HepG2 (cell line): ENCODE measurements around the gene SCUBE1. TPM values are rescaled to one million over a fixed set of nuclear protein-coding genes. Genes with fewer than 3 reads are reported as not detected.
A peak's percentile ranks its signal among the peaks of the same experiment; 100 is the strongest.

ENCODE experiments used
- ATAC-seq: fragments of 200-7000 bp; cut with Tn5 transposase; 3 replicates; pipeline ENCODE4 v1.9.1; 2020; ENCODE audit warnings: mild to moderate bottlenecking, moderate library complexity
- BruUV-seq: library from RNA; stranded (reverse); fragments of 400-500 nt; replicated peaks from 2 replicates; lab custom pipeline; 2021; lab: Mats Ljungman, UMichigan
- CTCF ChIA-PET: fragments of 300-600 bp; formaldehyde crosslinking; extraction: SDS; loops from one replicate; lab custom pipeline; 2021; ENCODE audit warnings: low total read pairs, inconsistent platforms, low intra/inter-chr PET ratio; lab: Yijun Ruan, JAX
- POLR2A ChIA-PET: fragments of 350-600 bp; sonication (Branson Sonifier 250); formaldehyde crosslinking; loops from one replicate; lab custom pipeline; 2020; ENCODE audit warnings: antibody characterized with exemption, inconsistent platforms; lab: Yijun Ruan, JAX
- DNase-seq: peaks from one replicate; pipeline ENCODE4 v3.0.0-alpha.2; 2015; ENCODE audit warnings: low spot score
- FAIRE-seq: peaks from 3 replicates; lab custom pipeline; 2011; peaks lifted over from hg19 to GRCh38; lab: Jason Lieb, UNC
- H2AFZ ChIP-seq: one replicate; pipeline ENCODE4 v1.6.1; 2011; ENCODE audit warnings: low read length, inconsistent platforms
- H3K27ac ChIP-seq: fragments of 300-600 bp; 3 replicates; pipeline ENCODE4 v1.8.0; 2011; ENCODE audit warnings: mixed run types, mild to moderate bottlenecking, mixed read lengths, low read length, inconsistent platforms; ENCODE audit not compliant: insufficient read depth; ENCODE audit errors: extremely low read length
- H3K27me3 ChIP-seq, 2 experiments: fragments of 200-600 bp in 1 of 2; 2 replicates in 1 of 2; 3 replicates in 1 of 2; pipeline versions ENCODE4 v1.6.0 to v1.8.0; 2011; ENCODE audit warnings: low read length in 2 of 2, mild to moderate bottlenecking in 2 of 2, moderate library complexity in 2 of 2, inconsistent platforms in 1 of 2; ENCODE audit not compliant: insufficient read depth in 2 of 2, control insufficient read depth in 1 of 2
- H3K36me3 ChIP-seq, 2 experiments: fragments of 200-600 bp in 1 of 2; replicated peaks in 1 of 2; 2 replicates in 1 of 2; 3 replicates in 1 of 2; pipeline versions ENCODE4 v1.5.1 to v1.8.0; 2011; ENCODE audit warnings: low read length in 2 of 2, inconsistent platforms in 1 of 2; ENCODE audit not compliant: insufficient read depth in 2 of 2, control insufficient read depth in 1 of 2
- H3K4me1 ChIP-seq: 2 replicates; pipeline ENCODE4 v1.5.1; 2012; ENCODE audit warnings: low read length, inconsistent platforms; ENCODE audit not compliant: insufficient read depth
- H3K4me2 ChIP-seq: 2 replicates; pipeline ENCODE4 v1.6.0; 2011; ENCODE audit warnings: low read depth, low read length, inconsistent platforms
- H3K4me3 ChIP-seq, 3 experiments: fragments of 200-600 bp in 1 of 3; sonication (generic), shearing (Covaris generic) in 1 of 3; replicated peaks in 1 of 3; 2 replicates each; pipeline ENCODE4 v1.5.1; 2011 to 2016; ENCODE audit warnings: low read length in 3 of 3, inconsistent platforms in 2 of 3, low read depth in 2 of 3, mild to moderate bottlenecking in 2 of 3, control low read depth in 1 of 3, mixed read lengths in 1 of 3; ENCODE audit not compliant: insufficient read depth in 1 of 3
- H3K79me2 ChIP-seq: one replicate; pipeline ENCODE4 v1.6.1; 2011; ENCODE audit warnings: low read length, inconsistent platforms; ENCODE audit not compliant: insufficient read depth
- H3K9ac ChIP-seq: 2 replicates; pipeline ENCODE4 v1.6.0; 2011; ENCODE audit warnings: mild to moderate bottlenecking, low read depth, low read length, inconsistent platforms; ENCODE audit not compliant: insufficient read depth
- H3K9me3 ChIP-seq: 2 replicates; pipeline ENCODE4 v1.5.1; 2012; ENCODE audit warnings: mild to moderate bottlenecking, low read length
- H4K20me1 ChIP-seq: 2 replicates; pipeline ENCODE4 v1.6.0; 2011; ENCODE audit warnings: inconsistent platforms, mild to moderate bottlenecking, low read length, moderate library complexity; ENCODE audit not compliant: insufficient read depth
- GABPB1 ChIP-seq: IDR thresholded peaks from 2 replicates; pipeline ENCODE4 v1.6.1; 2016; ENCODE audit warnings: mild to moderate bottlenecking, missing genetic modification reagents, moderate library complexity, missing compliant biosample characterization
- NFE2L1 ChIP-seq: sonication (generic); formaldehyde crosslinking; IDR thresholded peaks from 2 replicates; pipeline ENCODE4 v1.4.0; 2020; ENCODE audit warnings: missing genetic modification reagents, mild to moderate bottlenecking, borderline replicate concordance
- NKX3-1 ChIP-seq: sonication (generic); formaldehyde crosslinking; IDR thresholded peaks from 2 replicates; pipeline ENCODE4 v1.5.0; 2020; ENCODE audit warnings: missing genetic modification reagents
- NPAS2 ChIP-seq: sonication (generic); formaldehyde crosslinking; IDR thresholded peaks from 2 replicates; pipeline ENCODE4 v1.8.0; 2022; ENCODE audit warnings: mild to moderate bottlenecking, missing genetic modification reagents, borderline replicate concordance
- ZFX ChIP-seq: sonication (generic); formaldehyde crosslinking; IDR thresholded peaks from 2 replicates; pipeline ENCODE4 v1.4.0; 2020; ENCODE audit warnings: mild to moderate bottlenecking, low read depth, missing genetic modification reagents, moderate library complexity
- ZNF496 ChIP-seq: sonication (generic); formaldehyde crosslinking; IDR thresholded peaks from 2 replicates; pipeline ENCODE4 v1.8.1; 2023; ENCODE audit warnings: mild to moderate bottlenecking, moderate library complexity, missing genetic modification reagents; ENCODE audit not compliant: insufficient replicate concordance
- ZNF614 ChIP-seq: IDR thresholded peaks from 2 replicates; pipeline ENCODE4 v1.6.1; 2018; ENCODE audit warnings: missing biosample characterization, missing genetic modification reagents, inconsistent platforms, borderline replicate concordance
- ZNF768 ChIP-seq: sonication (generic); formaldehyde crosslinking; IDR thresholded peaks from 2 replicates; pipeline ENCODE4 v1.4.0; 2020; ENCODE audit warnings: missing genetic modification reagents
- WGBS: methylation state at CpG from one replicate; pipeline ENCODE4 v1.1.6; 2017; ENCODE audit warnings: low lambda C conversion rate; 5-methylcytosine and 5-hydroxymethylcytosine counted together
- in situ Hi-C: cut with HindIII; loops from 2 replicates; pipeline ENCODE4 v1.10.0; 2017; ENCODE audit warnings: low pct_unique_long_range_greater_than_20kb; ENCODE audit not compliant: extremely low pct_ligation_motif_present
- intact Hi-C: fragments of 100-400 bp; cut with micrococcal nuclease; formaldehyde crosslinking; loops from one replicate; pipeline ENCODE4 v1.10.0; 2022; ENCODE audit not compliant: unreplicated experiment
- polyA plus RNA-seq, 8 experiments: library from polyadenylated mRNA; depleted of rRNA in 3 of 8; stranded (reverse) in 7 of 8; unstranded in 1 of 8; fragments of >200 nt; fragmentation: Illumina TruSeq in 4 of 8; extraction: Trizol in 4 of 8; gene quantifications; 2 replicates each; pipeline versions ENCODE4 v1.2.1 to v1.2.3, GENCODE V29; 2011 to 2016; ENCODE audit warnings: low read depth in 4 of 8, missing spikeins in 1 of 8, mixed read lengths in 1 of 8; ENCODE audit not compliant: insufficient read depth in 1 of 8
- total RNA-seq, 5 experiments: library from RNA; depleted of rRNA; stranded (reverse); fragments of >200 nt; fragmentation: Illumina TruSeq; extraction: Trizol; gene quantifications; 2 replicates each; pipeline ENCODE4 v1.2.3, GENCODE V29; 2016; ENCODE audit warnings: low read depth in 1 of 5
- TF ChIP-seq, protein P1 (sequence below): IDR thresholded peaks from 2 replicates; pipeline ENCODE4 v1.6.1; 2016; ENCODE audit warnings: low read depth, control low read depth
- TF ChIP-seq, protein P2 (sequence below): sonication (generic); formaldehyde crosslinking; IDR thresholded peaks from 2 replicates; pipeline ENCODE4 v1.5.1; 2020; ENCODE audit warnings: mild to moderate bottlenecking, missing genetic modification reagents, moderate library complexity

Gene SCUBE1
- total and polyA plus RNA-seq, 2 of the 13 experiments (the other 11 are each of a cell fraction or from before 2014, with no cell fraction given) = under 0.01 to 0.05 TPM

DNA sequence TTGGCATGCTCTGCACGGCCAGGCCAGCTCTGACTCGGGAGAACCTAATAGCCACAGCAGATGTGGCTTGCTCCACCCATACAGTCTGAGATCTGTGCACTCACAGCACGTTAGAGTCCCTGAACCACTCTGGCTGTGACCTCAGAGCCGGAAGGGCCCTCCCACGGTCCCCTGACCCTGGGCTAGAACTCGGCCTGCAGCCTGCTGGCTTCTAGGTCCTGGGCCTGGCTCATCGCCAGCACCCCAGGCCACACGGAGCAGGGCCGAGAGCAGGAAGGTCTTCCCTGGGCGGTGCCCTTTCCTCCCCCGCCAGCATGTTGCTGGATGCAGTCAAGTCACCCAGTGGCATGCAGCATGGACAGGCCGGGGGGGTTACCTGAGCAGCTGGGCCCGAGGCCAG lies 120.9 kb downstream of the SCUBE1 start:
- Histone ChIP-seq H3K4me2 (no peak overlapping the region), H3K9me3 (no peaks in the 10 kb centered on the region), H2AFZ (no peak overlapping the region), H3K4me3 (no peak overlapping the region), H3K36me3 (no peaks in the 10 kb centered on the region), H3K9ac (no peak overlapping the region)
- intact Hi-C loops = no loop called here
- in situ Hi-C loops = no loop called here
- peak; percentile 25 for ATAC-seq
- CTCF ChIA-PET = no interaction called here
- FAIRE-seq = no peak
- BruUV-seq = no TSS peak
- DNase-seq = no peak
- POLR2A ChIA-PET = no interaction called here
- TF ChIP-seq ZFX (peak; percentile 27; the same call in 1 of the 2 replicates), ZNF614 (CRISPR knock-in tag) (no peak), ZNF768 (0 out of 2 replicates have a peak, but pooled peaks have one; percentile 11), NPAS2 (CRISPR knock-in tag) (no peak), GABPB1 (peak; percentile 31; the same call in 1 of the 2 replicates), NFE2L1 (CRISPR knock-in tag) (no peak), NKX3-1 (CRISPR knock-in tag) (no peak), ZNF496 (no peak)
- TF ChIP-seq, protein P1, sequence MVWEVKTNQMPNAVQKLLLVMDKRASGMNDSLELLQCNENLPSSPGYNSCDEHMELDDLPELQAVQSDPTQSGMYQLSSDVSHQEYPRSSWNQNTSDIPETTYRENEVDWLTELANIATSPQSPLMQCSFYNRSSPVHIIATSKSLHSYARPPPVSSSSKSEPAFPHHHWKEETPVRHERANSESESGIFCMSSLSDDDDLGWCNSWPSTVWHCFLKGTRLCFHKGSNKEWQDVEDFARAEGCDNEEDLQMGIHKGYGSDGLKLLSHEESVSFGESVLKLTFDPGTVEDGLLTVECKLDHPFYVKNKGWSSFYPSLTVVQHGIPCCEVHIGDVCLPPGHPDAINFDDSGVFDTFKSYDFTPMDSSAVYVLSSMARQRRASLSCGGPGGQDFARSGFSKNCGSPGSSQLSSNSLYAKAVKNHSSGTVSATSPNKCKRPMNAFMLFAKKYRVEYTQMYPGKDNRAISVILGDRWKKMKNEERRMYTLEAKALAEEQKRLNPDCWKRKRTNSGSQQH = no peak
- TF ChIP-seq, protein P2, sequence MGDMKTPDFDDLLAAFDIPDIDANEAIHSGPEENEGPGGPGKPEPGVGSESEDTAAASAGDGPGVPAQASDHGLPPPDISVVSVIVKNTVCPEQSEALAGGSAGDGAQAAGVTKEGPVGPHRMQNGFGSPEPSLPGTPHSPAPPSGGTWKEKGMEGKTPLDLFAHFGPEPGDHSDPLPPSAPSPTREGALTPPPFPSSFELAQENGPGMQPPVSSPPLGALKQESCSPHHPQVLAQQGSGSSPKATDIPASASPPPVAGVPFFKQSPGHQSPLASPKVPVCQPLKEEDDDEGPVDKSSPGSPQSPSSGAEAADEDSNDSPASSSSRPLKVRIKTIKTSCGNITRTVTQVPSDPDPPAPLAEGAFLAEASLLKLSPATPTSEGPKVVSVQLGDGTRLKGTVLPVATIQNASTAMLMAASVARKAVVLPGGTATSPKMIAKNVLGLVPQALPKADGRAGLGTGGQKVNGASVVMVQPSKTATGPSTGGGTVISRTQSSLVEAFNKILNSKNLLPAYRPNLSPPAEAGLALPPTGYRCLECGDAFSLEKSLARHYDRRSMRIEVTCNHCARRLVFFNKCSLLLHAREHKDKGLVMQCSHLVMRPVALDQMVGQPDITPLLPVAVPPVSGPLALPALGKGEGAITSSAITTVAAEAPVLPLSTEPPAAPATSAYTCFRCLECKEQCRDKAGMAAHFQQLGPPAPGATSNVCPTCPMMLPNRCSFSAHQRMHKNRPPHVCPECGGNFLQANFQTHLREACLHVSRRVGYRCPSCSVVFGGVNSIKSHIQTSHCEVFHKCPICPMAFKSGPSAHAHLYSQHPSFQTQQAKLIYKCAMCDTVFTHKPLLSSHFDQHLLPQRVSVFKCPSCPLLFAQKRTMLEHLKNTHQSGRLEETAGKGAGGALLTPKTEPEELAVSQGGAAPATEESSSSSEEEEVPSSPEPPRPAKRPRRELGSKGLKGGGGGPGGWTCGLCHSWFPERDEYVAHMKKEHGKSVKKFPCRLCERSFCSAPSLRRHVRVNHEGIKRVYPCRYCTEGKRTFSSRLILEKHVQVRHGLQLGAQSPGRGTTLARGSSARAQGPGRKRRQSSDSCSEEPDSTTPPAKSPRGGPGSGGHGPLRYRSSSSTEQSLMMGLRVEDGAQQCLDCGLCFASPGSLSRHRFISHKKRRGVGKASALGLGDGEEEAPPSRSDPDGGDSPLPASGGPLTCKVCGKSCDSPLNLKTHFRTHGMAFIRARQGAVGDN (CRISPR knock-in tag) = peak; percentile 27
- TF ChIP-seq, all 625 proteins: peak for 4
- 13% methylated on average over 5 of the region's 13 CpGs for WGBS
- peaks cover 12 to 50% of the 10 kb centered on the region in 2 experiments; a peak in 4 of 5 replicates for H3K27me3 ChIP-seq
- H3K27ac ChIP-seq = no peak overlapping the region
- H4K20me1 ChIP-seq = no peaks in the 10 kb centered on the region
- H3K4me1 ChIP-seq = peaks cover 12% of the 10 kb centered on the region; the same call in 1 of the 2 replicates
- H3K79me2 ChIP-seq = no peaks in the 10 kb centered on the region
